H9 (cell line): ENCODE results near the gene ZNF33A. TPM values are rescaled to one million over a fixed set of nuclear protein-coding genes. Genes with fewer than 3 reads are reported as not detected.

Experiments used
- DNase-seq: peaks from one replicate; pipeline ENCODE4 v3.0.0-alpha.2; 2017
- H2AFZ ChIP-seq: one replicate; pipeline ENCODE4 v1.6.1; 2013; ENCODE audit warnings: mild to moderate bottlenecking, low read length, control low read depth, moderate library complexity
- H2AK5ac ChIP-seq: 2 replicates; pipeline ENCODE4 v1.6.1; 2013; ENCODE audit warnings: low read length, control low read depth, mixed read lengths; ENCODE audit not compliant: insufficient read length
- H2BK120ac ChIP-seq: one replicate; pipeline ENCODE4 v1.6.1; 2013; ENCODE audit warnings: low read depth, mild to moderate bottlenecking, low read length, control low read depth, inconsistent platforms; ENCODE audit not compliant: poor library complexity, severe bottlenecking
- H2BK12ac ChIP-seq: 2 replicates; pipeline ENCODE4 v1.6.1; 2013; ENCODE audit warnings: low read length, control low read depth, mixed read lengths, low read depth; ENCODE audit not compliant: insufficient read length
- H2BK15ac ChIP-seq: 2 replicates; pipeline ENCODE4 v1.6.1; 2013; ENCODE audit warnings: low read depth, low read length, control low read depth
- H2BK20ac ChIP-seq: one replicate; pipeline ENCODE4 v1.6.1; 2013; ENCODE audit warnings: low read depth, mild to moderate bottlenecking, low read length, control low read depth, inconsistent platforms; ENCODE audit not compliant: poor library complexity, severe bottlenecking
- H2BK5ac ChIP-seq: 2 replicates; pipeline ENCODE4 v1.6.1; 2013; ENCODE audit warnings: low read length, control low read depth, mixed read lengths; ENCODE audit not compliant: insufficient read length
- H3K14ac ChIP-seq: 2 replicates; pipeline ENCODE4 v1.6.1; 2013; ENCODE audit warnings: low read length, control low read depth; ENCODE audit not compliant: insufficient read depth
- H3K18ac ChIP-seq: 2 replicates; pipeline ENCODE4 v1.6.1; 2013; ENCODE audit warnings: low read depth, mild to moderate bottlenecking, mixed read lengths, low read length, control low read depth; ENCODE audit not compliant: insufficient read length
- H3K23ac ChIP-seq: 2 replicates; pipeline ENCODE4 v1.6.1; 2013; ENCODE audit warnings: low read length, control low read depth, mixed read lengths, low read depth; ENCODE audit not compliant: insufficient read length
- H3K23me2 ChIP-seq: 2 replicates; pipeline ENCODE4 v1.6.1; 2013; ENCODE audit warnings: low read depth, mild to moderate bottlenecking, mixed read lengths, low read length, control low read depth; ENCODE audit not compliant: insufficient read length, poor library complexity, severe bottlenecking
- H3K27ac ChIP-seq: 2 replicates; pipeline ENCODE4 v1.5.1; 2013; ENCODE audit warnings: low read length, control low read depth, mixed read lengths, low read depth; ENCODE audit not compliant: insufficient read length
- H3K27me3 ChIP-seq: 2 replicates; pipeline ENCODE4 v1.6.1; 2013; ENCODE audit warnings: low read length, control low read depth, inconsistent platforms; ENCODE audit not compliant: insufficient read depth
- H3K4ac ChIP-seq: 2 replicates; pipeline ENCODE4 v1.6.1; 2013; ENCODE audit warnings: low read depth, mild to moderate bottlenecking, control low read depth, inconsistent platforms, low read length, moderate library complexity
- H3K4me1 ChIP-seq: 2 replicates; pipeline ENCODE4 v1.6.1; 2013; ENCODE audit warnings: low read length, control low read depth, inconsistent platforms; ENCODE audit not compliant: insufficient read depth
- H3K4me2 ChIP-seq: 2 replicates; pipeline ENCODE4 v1.6.1; 2013; ENCODE audit warnings: low read length, control low read depth, mixed read lengths; ENCODE audit not compliant: insufficient read length, insufficient read depth
- H3K56ac ChIP-seq: 2 replicates; pipeline ENCODE4 v1.6.1; 2013; ENCODE audit warnings: low read depth, mild to moderate bottlenecking, mixed read lengths, low read length, control low read depth; ENCODE audit not compliant: insufficient read length
- H3K79me1 ChIP-seq: 2 replicates; pipeline ENCODE4 v1.6.1; 2013; ENCODE audit warnings: low read depth, mild to moderate bottlenecking, moderate library complexity, low read length, control low read depth, inconsistent platforms; ENCODE audit not compliant: insufficient read depth, poor library complexity, severe bottlenecking
- H3K79me2 ChIP-seq: 2 replicates; pipeline ENCODE4 v1.6.1; 2013; ENCODE audit warnings: low read length, control low read depth, inconsistent platforms; ENCODE audit not compliant: insufficient read depth
- H3K9ac ChIP-seq: 2 replicates; pipeline ENCODE4 v1.6.1; 2013; ENCODE audit warnings: low read length, control low read depth, mixed read lengths; ENCODE audit not compliant: insufficient read length; ENCODE audit errors: extremely low read depth
- H3K9me3 ChIP-seq: one replicate; pipeline ENCODE4 v1.6.1; 2013; ENCODE audit warnings: low read depth, low read length, inconsistent platforms; ENCODE audit not compliant: control insufficient read depth
- H3T11ph ChIP-seq: one replicate; pipeline ENCODE4 v1.6.1; 2013; ENCODE audit warnings: mild to moderate bottlenecking, low read length, control low read depth, inconsistent platforms
- H4K20me1 ChIP-seq: one replicate; pipeline ENCODE4 v1.6.1; 2013; ENCODE audit not compliant: control insufficient read depth, insufficient read length, insufficient read depth
- H4K5ac ChIP-seq: 2 replicates; pipeline ENCODE4 v1.6.1; 2013; ENCODE audit warnings: low read depth, mild to moderate bottlenecking, mixed read lengths, low read length, control low read depth; ENCODE audit not compliant: insufficient read length
- H4K8ac ChIP-seq: replicated peaks from 2 replicates; pipeline ENCODE4 v1.6.1; 2013; ENCODE audit warnings: low read length, control low read depth, mixed read lengths, low read depth; ENCODE audit not compliant: insufficient read length
- H4K91ac ChIP-seq: 2 replicates; pipeline ENCODE4 v1.6.1; 2013; ENCODE audit warnings: low read depth, mild to moderate bottlenecking, moderate library complexity, mixed read lengths, low read length, control low read depth; ENCODE audit not compliant: insufficient read length
- H3K27ac Mint-ChIP-seq, 3 experiments: 2 replicates in 2 of 3; 3 replicates in 1 of 3; pipeline ENCODE4 v1.8.0; 2020 to 2021; ENCODE audit warnings: mixed read lengths in 3 of 3, mild to moderate bottlenecking in 1 of 3, moderate library complexity in 1 of 3
- H3K27me3 Mint-ChIP-seq: 2 replicates; pipeline ENCODE4 v1.8.0; 2021; ENCODE audit warnings: low read depth, mild to moderate bottlenecking, moderate library complexity, mixed read lengths
- H3K36me3 Mint-ChIP-seq, 3 experiments: 2 replicates in 2 of 3; 3 replicates in 1 of 3; pipeline ENCODE4 v1.8.0; 2020 to 2021; ENCODE audit warnings: low read depth in 3 of 3, mixed read lengths in 3 of 3; ENCODE audit not compliant: insufficient read depth in 1 of 3
- H3K4me1 Mint-ChIP-seq, 2 experiments: 2 replicates each; pipeline ENCODE4 v1.8.0; 2020; ENCODE audit warnings: mixed read lengths in 2 of 2
- H3K4me3 Mint-ChIP-seq, 2 experiments: 2 replicates in 1 of 2; 3 replicates in 1 of 2; pipeline ENCODE4 v1.8.0; 2020 to 2021; ENCODE audit warnings: mild to moderate bottlenecking in 2 of 2, mixed read lengths in 2 of 2, moderate library complexity in 1 of 2
- H3K9me3 Mint-ChIP-seq, 2 experiments: 2 replicates in 1 of 2; 3 replicates in 1 of 2; pipeline ENCODE4 v1.8.0; 2020; ENCODE audit warnings: mild to moderate bottlenecking in 2 of 2, mixed read lengths in 2 of 2, moderate library complexity in 1 of 2
- WGBS: extraction: QIAGEN DNeasy Blood & Tissue Kit; methylation state at CpG from one replicate; pipeline ENCODE4 v1.1.7; 2013; ENCODE audit warnings: missing lambda C conversion rate, low lambda C conversion rate, mixed read lengths; ENCODE audit not compliant: insufficient read length; ENCODE audit errors: extremely low coverage; 5-methylcytosine and 5-hydroxymethylcytosine counted together
- total RNA-seq: library from RNA; stranded (reverse); gene quantifications from 2 replicates; pipeline ENCODE4 v1.2.1, GENCODE V29; 2021
- TF ChIP-seq, protein P1 (sequence below): fragments of 200-600 bp; sonication (generic); conservative IDR thresholded peaks from 3 replicates; pipeline ENCODE4 v1.8.0; 2021; ENCODE audit warnings: antibody characterized with exemption, mild to moderate bottlenecking

Gene ZNF33A
- total RNA-seq, 1 experiment from 2014 or later = 42.7 TPM

DNA sequence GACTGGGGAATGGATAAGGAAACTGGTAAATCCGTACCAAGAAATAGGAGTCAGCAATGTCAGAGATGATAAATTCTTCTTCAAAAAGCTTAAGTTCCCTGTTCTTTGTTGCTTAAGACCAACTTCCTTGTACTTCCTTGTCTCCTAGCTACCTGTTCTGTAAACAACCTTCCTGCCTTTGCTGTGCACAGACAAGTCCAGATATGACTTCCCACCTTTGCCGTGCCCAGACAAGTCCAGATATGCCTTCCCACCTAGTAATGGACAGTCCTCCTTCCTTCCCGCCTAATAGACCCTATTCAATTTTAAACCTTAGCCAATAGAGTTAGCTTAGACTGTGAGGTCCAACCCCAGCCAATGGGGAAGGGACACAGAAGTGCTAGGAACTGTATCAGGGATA, 2.5 kb upstream of the ZNF33A start:
- H3K9me3 ChIP-seq = no peaks in the 10 kb centered on the region
- no peak overlapping the region for H3K9ac ChIP-seq
- H3K27ac ChIP-seq = no peak overlapping the region
- H2BK12ac ChIP-seq = no peak overlapping the region
- H3K23ac ChIP-seq = no peak overlapping the region
- no peaks in the 10 kb centered on the region for H3K23me2 ChIP-seq
- H2BK20ac ChIP-seq = no peak overlapping the region
- no peaks in the 10 kb centered on the region for H3K4me1 ChIP-seq
- no peak overlapping the region for H4K8ac ChIP-seq
- H3K27me3 ChIP-seq = no peaks in the 10 kb centered on the region
- peaks cover 2% of the 10 kb centered on the region; the same call in 1 of the 2 replicates for H3K79me2 ChIP-seq
- no peak overlapping the region for H4K91ac ChIP-seq
- no peak overlapping the region for H2BK5ac ChIP-seq
- H4K20me1 ChIP-seq = no peaks in the 10 kb centered on the region
- H3T11ph ChIP-seq = no peak overlapping the region
- H4K5ac ChIP-seq = no peak overlapping the region
- no peak overlapping the region for H3K4me2 ChIP-seq
- H2BK15ac ChIP-seq = no peak overlapping the region
- no peak for DNase-seq
- Mint-ChIP-seq H3K4me3 (no peak overlapping the region), H3K4me1 (peaks cover 10 to 12% of the 10 kb centered on the region in 2 experiments), H3K27me3 (peaks cover 2% of the 10 kb centered on the region), H3K27ac (no peak overlapping the region; a peak in 1 of 7 replicates), H3K36me3 (peaks cover 3 to 10% (median 4%) of the 10 kb centered on the region in 3 experiments; a peak in 5 of 7 replicates), H3K9me3 (peaks cover 41 to 43% of the 10 kb centered on the region in 2 experiments)
- H3K79me1 ChIP-seq = no peaks in the 10 kb centered on the region
- TF ChIP-seq, protein P1, sequence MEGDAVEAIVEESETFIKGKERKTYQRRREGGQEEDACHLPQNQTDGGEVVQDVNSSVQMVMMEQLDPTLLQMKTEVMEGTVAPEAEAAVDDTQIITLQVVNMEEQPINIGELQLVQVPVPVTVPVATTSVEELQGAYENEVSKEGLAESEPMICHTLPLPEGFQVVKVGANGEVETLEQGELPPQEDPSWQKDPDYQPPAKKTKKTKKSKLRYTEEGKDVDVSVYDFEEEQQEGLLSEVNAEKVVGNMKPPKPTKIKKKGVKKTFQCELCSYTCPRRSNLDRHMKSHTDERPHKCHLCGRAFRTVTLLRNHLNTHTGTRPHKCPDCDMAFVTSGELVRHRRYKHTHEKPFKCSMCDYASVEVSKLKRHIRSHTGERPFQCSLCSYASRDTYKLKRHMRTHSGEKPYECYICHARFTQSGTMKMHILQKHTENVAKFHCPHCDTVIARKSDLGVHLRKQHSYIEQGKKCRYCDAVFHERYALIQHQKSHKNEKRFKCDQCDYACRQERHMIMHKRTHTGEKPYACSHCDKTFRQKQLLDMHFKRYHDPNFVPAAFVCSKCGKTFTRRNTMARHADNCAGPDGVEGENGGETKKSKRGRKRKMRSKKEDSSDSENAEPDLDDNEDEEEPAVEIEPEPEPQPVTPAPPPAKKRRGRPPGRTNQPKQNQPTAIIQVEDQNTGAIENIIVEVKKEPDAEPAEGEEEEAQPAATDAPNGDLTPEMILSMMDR = no peak
- no peak overlapping the region for H3K18ac ChIP-seq
- no CpG with 5 or more reads among the region's 3 CpGs for WGBS
- no peak overlapping the region for H2AFZ ChIP-seq
- H2BK120ac ChIP-seq = no peak overlapping the region
- no peak overlapping the region for H3K56ac ChIP-seq
- no peak overlapping the region for H3K14ac ChIP-seq
- H2AK5ac ChIP-seq = no peak overlapping the region
- H3K4ac ChIP-seq = no peak overlapping the region
